Measurements from ENCODE around the gene TEX30.
"Not testable (repeated sequence)": the region's sequence is repeated elsewhere in the genome, so short reads cannot be mapped to it uniquely, and the experiment has no call there.

The TEX30 gene

GRCh38 chr13:102788683-102789082 is 15.1 kb upstream of the TEX30 start:
- Histone ChIP-seq H3F3A (ENCODE audit: low read depth) (no peaks in the 10 kb centered on the region), H3K36me3 (ENCODE audit: insufficient read depth, low read length) (no peaks in the 10 kb centered on the region), H2AFZ (ENCODE audit: low read length) (no peak overlapping the region), H3K27me3 (ENCODE audit: insufficient read depth, low read length, poor library complexity, severe bottlenecking) (no peaks in the 10 kb centered on the region), H3K79me2 (ENCODE audit: insufficient read depth, low read length) (no peaks in the 10 kb centered on the region), H3K9me2 (replicated peaks; ENCODE audit: low read depth, low read length) (no peaks in the 10 kb centered on the region), H3K9ac (ENCODE audit: low read depth, low read length, poor library complexity, severe bottlenecking) (no peak overlapping the region), H3K4me3 (ENCODE audit: low read length, poor library complexity, severe bottlenecking) (no peak overlapping the region), H3K4me1 (ENCODE audit: insufficient read depth, low read length, poor library complexity, severe bottlenecking) (no peaks in the 10 kb centered on the region), H4K20me1 (ENCODE audit: insufficient read depth, low read length, poor library complexity, severe bottlenecking) (no peaks in the 10 kb centered on the region), H3K9me3 (ENCODE audit: insufficient read depth, low read depth, low read length) (no peaks in the 10 kb centered on the region), H3K4me2 (ENCODE audit: low read depth, low read length, poor library complexity, severe bottlenecking) (no peak overlapping the region)
- no peak for TF ChIP-seq CTCF (conservative IDR thresholded peaks at IDR 0.05; ENCODE audit: low read length)
- TF ChIP-seq EZH2phosphoT487 (IDR thresholded peaks at IDR 0.05; ENCODE audit: borderline replicate concordance), result no peak

- Histone ChIP-seq H3F3A (ENCODE audit: low read depth) (peaks cover 10% of the 10 kb centered on the region; the same call in 1 of the 2 replicates), H3K4me1 (ENCODE audit: insufficient read depth, low read length, poor library complexity, severe bottlenecking) (peaks cover 15% of the 10 kb centered on the region), H4K20me1 (ENCODE audit: insufficient read depth, low read length, poor library complexity, severe bottlenecking) (no peaks in the 10 kb centered on the region), H2AFZ (ENCODE audit: low read length) (no peak overlapping the region), H3K79me2 (ENCODE audit: insufficient read depth, low read length) (no peaks in the 10 kb centered on the region), H3K4me2 (ENCODE audit: low read depth, low read length, poor library complexity, severe bottlenecking) (no peak overlapping the region), H3K4me3 (ENCODE audit: low read length, poor library complexity, severe bottlenecking) (no peak overlapping the region), H3K36me3 (ENCODE audit: insufficient read depth, low read length) (no peaks in the 10 kb centered on the region), H3K27me3 (ENCODE audit: insufficient read depth, low read length, poor library complexity, severe bottlenecking) (no peaks in the 10 kb centered on the region), H3K9me2 (replicated peaks; ENCODE audit: low read depth, low read length) (no peaks in the 10 kb centered on the region), H3K9me3 (ENCODE audit: insufficient read depth, low read depth, low read length) (peaks cover 7% of the 10 kb centered on the region; the same call in 1 of the 2 replicates), H3K9ac (ENCODE audit: low read depth, low read length, poor library complexity, severe bottlenecking) (no peak overlapping the region)
- TF ChIP-seq EZH2phosphoT487 (IDR thresholded peaks at IDR 0.05; ENCODE audit: borderline replicate concordance) (no peak), CTCF (conservative IDR thresholded peaks at IDR 0.05; ENCODE audit: low read length) (no peak)
Measured at GRCh38 chr13:102784483-102784882, 10.9 kb upstream of the TEX30 start.

GRCh38 chr13:102781591-102781990 is 8.0 kb upstream of the TEX30 start:
- H3K9me3 ChIP-seq (ENCODE audit: insufficient read depth, low read depth, low read length), result peaks cover 7% of the 10 kb centered on the region
- H3K4me1 ChIP-seq (ENCODE audit: insufficient read depth, low read length, poor library complexity, severe bottlenecking), result peaks cover 24% of the 10 kb centered on the region
- no peak overlapping the region for H3K4me3 ChIP-seq (ENCODE audit: low read length, poor library complexity, severe bottlenecking)
- no peaks in the 10 kb centered on the region for H3K79me2 ChIP-seq (ENCODE audit: insufficient read depth, low read length)
- peaks cover 10% of the 10 kb centered on the region; the same call in 1 of the 2 replicates for H3F3A ChIP-seq (ENCODE audit: low read depth)
- H3K27me3 ChIP-seq (ENCODE audit: insufficient read depth, low read length, poor library complexity, severe bottlenecking), result no peaks in the 10 kb centered on the region
- no peak overlapping the region for H3K9ac ChIP-seq (ENCODE audit: low read depth, low read length, poor library complexity, severe bottlenecking)
- H3K9me2 ChIP-seq (replicated peaks; ENCODE audit: low read depth, low read length), result no peaks in the 10 kb centered on the region
- H3K4me2 ChIP-seq (ENCODE audit: low read depth, low read length, poor library complexity, severe bottlenecking), result no peak overlapping the region
- H4K20me1 ChIP-seq (ENCODE audit: insufficient read depth, low read length, poor library complexity, severe bottlenecking), result no peaks in the 10 kb centered on the region
- TF ChIP-seq CTCF (conservative IDR thresholded peaks at IDR 0.05; ENCODE audit: low read length) (no peak), EZH2phosphoT487 (IDR thresholded peaks at IDR 0.05; ENCODE audit: borderline replicate concordance) (no peak)
- H3K36me3 ChIP-seq (ENCODE audit: insufficient read depth, low read length), result no peaks in the 10 kb centered on the region
- H2AFZ ChIP-seq (ENCODE audit: low read length), result no peak overlapping the region

GRCh38 chr13:102780656-102781055 is 7.1 kb upstream of the TEX30 start:
- not testable (repeated sequence) for H3K9me2 ChIP-seq (replicated peaks; ENCODE audit: low read depth, low read length); H3K79me2 ChIP-seq (ENCODE audit: insufficient read depth, low read length); H4K20me1 ChIP-seq (ENCODE audit: insufficient read depth, low read length, poor library complexity, severe bottlenecking); H3K9me3 ChIP-seq (ENCODE audit: insufficient read depth, low read depth, low read length); H3K36me3 ChIP-seq (ENCODE audit: insufficient read depth, low read length); H3K27me3 ChIP-seq (ENCODE audit: insufficient read depth, low read length, poor library complexity, severe bottlenecking); H2AFZ ChIP-seq (ENCODE audit: low read length)
- H3K9ac ChIP-seq (ENCODE audit: low read depth, low read length, poor library complexity, severe bottlenecking), result peak overlapping the region; percentile 37
- peaks cover 13% of the 10 kb centered on the region; the same call in 1 of the 2 replicates for H3F3A ChIP-seq (ENCODE audit: low read depth)
- H3K4me1 ChIP-seq (ENCODE audit: insufficient read depth, low read length, poor library complexity, severe bottlenecking), result peaks cover 24% of the 10 kb centered on the region
- peak overlapping the region; percentile 13 for H3K4me3 ChIP-seq (ENCODE audit: low read length, poor library complexity, severe bottlenecking)
- peak overlapping the region; percentile 45 for H3K4me2 ChIP-seq (ENCODE audit: low read depth, low read length, poor library complexity, severe bottlenecking)

All from Loucy (cell line).